PFSK-1 (cell line): ENCODE data around the gene EIF4E1B.

Experiments
- FOXP2 ChIP-seq: optimal IDR thresholded peaks from 2 replicates; pipeline ENCODE3; 2011; ENCODE audit warnings: borderline replicate concordance, control low read depth, inconsistent platforms; ENCODE audit not compliant: insufficient read depth; ENCODE audit errors: extremely low read length, extremely low read depth
- POLR2AphosphoS5 ChIP-seq: IDR thresholded peaks from 2 replicates; pipeline ENCODE4 v1.6.1; 2012; ENCODE audit warnings: low read depth, mild to moderate bottlenecking, control low read depth, low read length, moderate library complexity
- SIN3A ChIP-seq: IDR thresholded peaks from 2 replicates; pipeline ENCODE4 v1.6.1; 2012; ENCODE audit warnings: mild to moderate bottlenecking, low read length, moderate library complexity, borderline replicate concordance; ENCODE audit not compliant: insufficient read depth
- TAF1 ChIP-seq: IDR thresholded peaks from 2 replicates; pipeline ENCODE4 v1.6.1; 2012; ENCODE audit warnings: low read length, control low read depth, borderline replicate concordance; ENCODE audit not compliant: insufficient read depth
- TF ChIP-seq, protein P1 (sequence below), 2 experiments: IDR thresholded peaks; 2 replicates each; pipeline versions ENCODE4 v1.6.1 to v1.8.0; 2011 to 2012; ENCODE audit warnings: low read depth in 2 of 2, low read length in 2 of 2, control low read depth in 1 of 2, inconsistent platforms in 1 of 2, mild to moderate bottlenecking in 1 of 2, moderate library complexity in 1 of 2; ENCODE audit not compliant: insufficient read depth in 1 of 2

DNA sequence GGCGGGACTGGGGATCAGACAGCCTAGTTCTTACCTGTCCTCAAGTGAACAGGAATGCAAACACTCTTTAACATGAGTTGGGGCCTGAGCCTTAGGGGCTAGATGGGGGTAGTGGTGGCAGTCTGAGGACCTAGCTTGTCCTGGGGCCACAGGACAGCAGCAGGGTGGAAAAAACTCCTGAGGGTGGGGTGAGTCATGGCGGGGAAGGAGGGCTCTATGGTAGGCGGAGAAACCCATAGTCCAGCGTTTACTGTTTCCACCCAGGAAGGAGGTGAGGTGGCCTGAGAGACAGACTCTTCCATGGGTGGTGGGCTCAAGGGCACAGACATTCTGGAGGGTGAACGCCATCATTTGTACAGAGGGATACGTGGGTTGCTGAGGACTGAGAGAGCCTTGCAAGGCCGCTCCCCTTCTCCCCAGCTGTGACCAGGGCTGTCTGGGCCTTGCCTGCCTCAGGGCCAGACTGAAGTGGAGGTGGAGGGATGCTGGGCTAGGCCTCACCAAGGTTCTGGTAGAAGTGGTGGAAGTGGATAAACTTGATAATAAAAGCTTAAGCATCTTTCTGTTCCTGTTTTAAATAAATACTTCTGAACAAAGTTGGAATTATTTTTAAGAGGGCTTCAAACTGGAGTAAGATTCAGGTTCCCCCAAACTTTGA is 15.7 kb downstream of the EIF4E1B start:
- no peak for TF ChIP-seq SIN3A
- TF ChIP-seq, protein P1, sequence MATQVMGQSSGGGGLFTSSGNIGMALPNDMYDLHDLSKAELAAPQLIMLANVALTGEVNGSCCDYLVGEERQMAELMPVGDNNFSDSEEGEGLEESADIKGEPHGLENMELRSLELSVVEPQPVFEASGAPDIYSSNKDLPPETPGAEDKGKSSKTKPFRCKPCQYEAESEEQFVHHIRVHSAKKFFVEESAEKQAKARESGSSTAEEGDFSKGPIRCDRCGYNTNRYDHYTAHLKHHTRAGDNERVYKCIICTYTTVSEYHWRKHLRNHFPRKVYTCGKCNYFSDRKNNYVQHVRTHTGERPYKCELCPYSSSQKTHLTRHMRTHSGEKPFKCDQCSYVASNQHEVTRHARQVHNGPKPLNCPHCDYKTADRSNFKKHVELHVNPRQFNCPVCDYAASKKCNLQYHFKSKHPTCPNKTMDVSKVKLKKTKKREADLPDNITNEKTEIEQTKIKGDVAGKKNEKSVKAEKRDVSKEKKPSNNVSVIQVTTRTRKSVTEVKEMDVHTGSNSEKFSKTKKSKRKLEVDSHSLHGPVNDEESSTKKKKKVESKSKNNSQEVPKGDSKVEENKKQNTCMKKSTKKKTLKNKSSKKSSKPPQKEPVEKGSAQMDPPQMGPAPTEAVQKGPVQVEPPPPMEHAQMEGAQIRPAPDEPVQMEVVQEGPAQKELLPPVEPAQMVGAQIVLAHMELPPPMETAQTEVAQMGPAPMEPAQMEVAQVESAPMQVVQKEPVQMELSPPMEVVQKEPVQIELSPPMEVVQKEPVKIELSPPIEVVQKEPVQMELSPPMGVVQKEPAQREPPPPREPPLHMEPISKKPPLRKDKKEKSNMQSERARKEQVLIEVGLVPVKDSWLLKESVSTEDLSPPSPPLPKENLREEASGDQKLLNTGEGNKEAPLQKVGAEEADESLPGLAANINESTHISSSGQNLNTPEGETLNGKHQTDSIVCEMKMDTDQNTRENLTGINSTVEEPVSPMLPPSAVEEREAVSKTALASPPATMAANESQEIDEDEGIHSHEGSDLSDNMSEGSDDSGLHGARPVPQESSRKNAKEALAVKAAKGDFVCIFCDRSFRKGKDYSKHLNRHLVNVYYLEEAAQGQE (IDR thresholded peaks at IDR 0.05; ENCODE audit: insufficient read depth in 1 of 2, low read depth in 2 of 2, low read length in 2 of 2), result no peak
- TF ChIP-seq TAF1, result no peak
- no peak for TF ChIP-seq POLR2AphosphoS5
- no peak for TF ChIP-seq FOXP2
